ENCODE results near the gene SKIDA1.

DNA sequence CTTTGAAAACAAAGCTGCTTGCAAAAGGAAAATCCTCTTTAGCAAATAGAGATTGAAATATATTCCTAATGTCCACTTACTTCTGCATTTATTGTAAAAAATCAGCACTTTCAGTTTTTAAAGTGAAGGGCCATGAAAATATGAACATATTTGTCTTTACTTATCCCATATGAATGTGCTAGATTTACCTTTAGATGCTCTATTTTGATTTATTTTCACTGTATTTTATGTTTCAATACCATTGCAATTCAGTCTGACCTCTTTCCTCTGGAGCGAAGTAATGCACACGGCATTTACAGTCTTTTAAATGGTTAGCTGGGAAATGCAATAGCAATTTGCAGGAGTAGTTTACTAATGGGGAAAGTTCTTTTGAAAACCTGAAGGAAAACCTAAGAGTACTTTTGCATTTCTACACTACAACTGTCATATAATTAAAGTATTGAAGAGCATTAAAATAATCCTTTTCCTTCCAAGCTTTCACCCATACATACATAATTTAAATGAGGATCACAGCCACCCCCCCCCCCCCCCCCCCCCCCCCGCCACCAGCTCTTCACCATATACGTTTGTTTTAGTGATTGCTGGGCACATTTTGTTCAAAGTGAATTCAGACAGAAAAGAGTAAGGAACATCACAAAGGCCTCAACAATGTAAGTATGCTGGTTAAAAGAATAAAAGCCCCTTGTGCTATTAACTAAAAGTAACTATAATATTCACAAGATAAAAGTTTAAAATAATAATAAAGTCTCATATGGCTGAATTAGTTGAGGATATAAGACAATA, 3.5 kb downstream of the SKIDA1 start:
- TF ChIP-seq ZFP30 (CRISPR knock-in tag; IDR thresholded peaks at IDR 0.05) = no peak
- no peak for TF ChIP-seq ZNF565 (CRISPR knock-in tag; conservative IDR thresholded peaks at IDR 0.05; ENCODE audit: low read depth)
- no peak for TF ChIP-seq ZNF8 (CRISPR knock-in tag; IDR thresholded peaks at IDR 0.05)
- TF ChIP-seq, protein P1, sequence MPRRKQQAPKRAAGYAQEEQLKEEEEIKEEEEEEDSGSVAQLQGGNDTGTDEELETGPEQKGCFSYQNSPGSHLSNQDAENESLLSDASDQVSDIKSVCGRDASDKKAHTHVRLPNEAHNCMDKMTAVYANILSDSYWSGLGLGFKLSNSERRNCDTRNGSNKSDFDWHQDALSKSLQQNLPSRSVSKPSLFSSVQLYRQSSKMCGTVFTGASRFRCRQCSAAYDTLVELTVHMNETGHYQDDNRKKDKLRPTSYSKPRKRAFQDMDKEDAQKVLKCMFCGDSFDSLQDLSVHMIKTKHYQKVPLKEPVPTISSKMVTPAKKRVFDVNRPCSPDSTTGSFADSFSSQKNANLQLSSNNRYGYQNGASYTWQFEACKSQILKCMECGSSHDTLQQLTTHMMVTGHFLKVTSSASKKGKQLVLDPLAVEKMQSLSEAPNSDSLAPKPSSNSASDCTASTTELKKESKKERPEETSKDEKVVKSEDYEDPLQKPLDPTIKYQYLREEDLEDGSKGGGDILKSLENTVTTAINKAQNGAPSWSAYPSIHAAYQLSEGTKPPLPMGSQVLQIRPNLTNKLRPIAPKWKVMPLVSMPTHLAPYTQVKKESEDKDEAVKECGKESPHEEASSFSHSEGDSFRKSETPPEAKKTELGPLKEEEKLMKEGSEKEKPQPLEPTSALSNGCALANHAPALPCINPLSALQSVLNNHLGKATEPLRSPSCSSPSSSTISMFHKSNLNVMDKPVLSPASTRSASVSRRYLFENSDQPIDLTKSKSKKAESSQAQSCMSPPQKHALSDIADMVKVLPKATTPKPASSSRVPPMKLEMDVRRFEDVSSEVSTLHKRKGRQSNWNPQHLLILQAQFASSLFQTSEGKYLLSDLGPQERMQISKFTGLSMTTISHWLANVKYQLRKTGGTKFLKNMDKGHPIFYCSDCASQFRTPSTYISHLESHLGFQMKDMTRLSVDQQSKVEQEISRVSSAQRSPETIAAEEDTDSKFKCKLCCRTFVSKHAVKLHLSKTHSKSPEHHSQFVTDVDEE (CRISPR knock-in tag; IDR thresholded peaks at IDR 0.05) = no peak
- no peak for TF ChIP-seq SNAI2 (CRISPR knock-in tag; IDR thresholded peaks at IDR 0.05)
- TF ChIP-seq CSDC2 (CRISPR knock-in tag; IDR thresholded peaks at IDR 0.05) = no peak
- TF ChIP-seq, protein P2, sequence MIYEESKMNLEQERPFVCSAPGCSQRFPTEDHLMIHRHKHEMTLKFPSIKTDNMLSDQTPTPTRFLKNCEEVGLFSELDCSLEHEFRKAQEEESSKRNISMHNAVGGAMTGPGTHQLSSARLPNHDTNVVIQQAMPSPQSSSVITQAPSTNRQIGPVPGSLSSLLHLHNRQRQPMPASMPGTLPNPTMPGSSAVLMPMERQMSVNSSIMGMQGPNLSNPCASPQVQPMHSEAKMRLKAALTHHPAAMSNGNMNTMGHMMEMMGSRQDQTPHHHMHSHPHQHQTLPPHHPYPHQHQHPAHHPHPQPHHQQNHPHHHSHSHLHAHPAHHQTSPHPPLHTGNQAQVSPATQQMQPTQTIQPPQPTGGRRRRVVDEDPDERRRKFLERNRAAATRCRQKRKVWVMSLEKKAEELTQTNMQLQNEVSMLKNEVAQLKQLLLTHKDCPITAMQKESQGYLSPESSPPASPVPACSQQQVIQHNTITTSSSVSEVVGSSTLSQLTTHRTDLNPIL (CRISPR knock-in tag; IDR thresholded peaks at IDR 0.05; ENCODE audit: low read depth) = no peak
- TF ChIP-seq GLIS3 (CRISPR knock-in tag; IDR thresholded peaks at IDR 0.05) = no peak
- TF ChIP-seq, protein P3, sequence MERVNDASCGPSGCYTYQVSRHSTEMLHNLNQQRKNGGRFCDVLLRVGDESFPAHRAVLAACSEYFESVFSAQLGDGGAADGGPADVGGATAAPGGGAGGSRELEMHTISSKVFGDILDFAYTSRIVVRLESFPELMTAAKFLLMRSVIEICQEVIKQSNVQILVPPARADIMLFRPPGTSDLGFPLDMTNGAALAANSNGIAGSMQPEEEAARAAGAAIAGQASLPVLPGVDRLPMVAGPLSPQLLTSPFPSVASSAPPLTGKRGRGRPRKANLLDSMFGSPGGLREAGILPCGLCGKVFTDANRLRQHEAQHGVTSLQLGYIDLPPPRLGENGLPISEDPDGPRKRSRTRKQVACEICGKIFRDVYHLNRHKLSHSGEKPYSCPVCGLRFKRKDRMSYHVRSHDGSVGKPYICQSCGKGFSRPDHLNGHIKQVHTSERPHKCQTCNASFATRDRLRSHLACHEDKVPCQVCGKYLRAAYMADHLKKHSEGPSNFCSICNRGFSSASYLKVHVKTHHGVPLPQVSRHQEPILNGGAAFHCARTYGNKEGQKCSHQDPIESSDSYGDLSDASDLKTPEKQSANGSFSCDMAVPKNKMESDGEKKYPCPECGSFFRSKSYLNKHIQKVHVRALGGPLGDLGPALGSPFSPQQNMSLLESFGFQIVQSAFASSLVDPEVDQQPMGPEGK (CRISPR knock-in tag; IDR thresholded peaks at IDR 0.05; ENCODE audit: borderline replicate concordance) = no peak
- TF ChIP-seq PPARA (CRISPR knock-in tag; IDR thresholded peaks at IDR 0.05; ENCODE audit: borderline replicate concordance) = no peak
- TF ChIP-seq ZC3H10 (CRISPR knock-in tag; IDR thresholded peaks at IDR 0.05) = no peak
- TF ChIP-seq, protein P4, sequence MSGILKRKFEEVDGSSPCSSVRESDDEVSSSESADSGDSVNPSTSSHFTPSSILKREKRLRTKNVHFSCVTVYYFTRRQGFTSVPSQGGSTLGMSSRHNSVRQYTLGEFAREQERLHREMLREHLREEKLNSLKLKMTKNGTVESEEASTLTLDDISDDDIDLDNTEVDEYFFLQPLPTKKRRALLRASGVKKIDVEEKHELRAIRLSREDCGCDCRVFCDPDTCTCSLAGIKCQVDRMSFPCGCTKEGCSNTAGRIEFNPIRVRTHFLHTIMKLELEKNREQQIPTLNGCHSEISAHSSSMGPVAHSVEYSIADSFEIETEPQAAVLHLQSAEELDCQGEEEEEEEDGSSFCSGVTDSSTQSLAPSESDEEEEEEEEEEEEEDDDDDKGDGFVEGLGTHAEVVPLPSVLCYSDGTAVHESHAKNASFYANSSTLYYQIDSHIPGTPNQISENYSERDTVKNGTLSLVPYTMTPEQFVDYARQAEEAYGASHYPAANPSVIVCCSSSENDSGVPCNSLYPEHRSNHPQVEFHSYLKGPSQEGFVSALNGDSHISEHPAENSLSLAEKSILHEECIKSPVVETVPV (CRISPR knock-in tag; IDR thresholded peaks at IDR 0.05) = no peak
- TF ChIP-seq RARB (CRISPR knock-in tag; IDR thresholded peaks at IDR 0.05) = no peak
- TF ChIP-seq ARNTL (CRISPR knock-in tag; IDR thresholded peaks at IDR 0.05; ENCODE audit: borderline replicate concordance, low read depth) = no peak
